GM18502 (cell line): ENCODE measurements around the gene OR2Y1.
"Not testable (repeated sequence)": the region's sequence is repeated elsewhere in the genome, so short reads cannot be mapped to it uniquely, and the experiment has no call there.

Experiments used
- ATAC-seq: cut with Tn5 transposase; IDR thresholded peaks from one replicate; pipeline ENCODE4 v1.9.1; 2021; ENCODE audit warnings: mild to moderate bottlenecking; ENCODE audit not compliant: unreplicated experiment, poor library complexity

Gene OR2Y1

DNA sequence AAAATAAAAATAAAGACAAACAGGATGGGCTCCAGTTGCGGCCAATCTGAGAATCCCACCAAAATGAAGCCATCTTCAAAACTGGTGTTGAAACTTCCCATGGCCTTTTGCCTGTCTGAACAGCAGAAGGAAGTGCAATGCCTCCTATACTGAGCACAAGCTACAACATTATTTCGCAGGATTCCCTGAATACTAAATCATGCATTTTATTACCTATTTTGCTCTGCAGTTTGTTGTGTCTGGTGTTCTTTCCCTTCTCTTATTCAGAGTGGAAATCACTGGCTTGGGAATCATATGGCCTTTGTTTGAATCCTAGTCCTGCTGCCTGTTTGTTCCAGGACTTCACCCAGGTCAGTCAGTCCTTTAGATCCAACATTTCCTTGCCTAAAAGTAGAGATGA, at the start of gene OR2Y1:
TSS of gene OR2Y1 (minus strand) at position 101 of the 400 bp plus-strand sequence. CDS start at position 101, 0 bp downstream.
- no peak for ATAC-seq

- ATAC-seq = not testable (repeated sequence)
Observed at GRCh38 chr5:180788651-180789410, 49.0 kb upstream of the OR2Y1 start.

- no peak for ATAC-seq
Observed at GRCh38 chr5:180787711-180788431, 48.0 kb upstream of the OR2Y1 start.

DNA sequence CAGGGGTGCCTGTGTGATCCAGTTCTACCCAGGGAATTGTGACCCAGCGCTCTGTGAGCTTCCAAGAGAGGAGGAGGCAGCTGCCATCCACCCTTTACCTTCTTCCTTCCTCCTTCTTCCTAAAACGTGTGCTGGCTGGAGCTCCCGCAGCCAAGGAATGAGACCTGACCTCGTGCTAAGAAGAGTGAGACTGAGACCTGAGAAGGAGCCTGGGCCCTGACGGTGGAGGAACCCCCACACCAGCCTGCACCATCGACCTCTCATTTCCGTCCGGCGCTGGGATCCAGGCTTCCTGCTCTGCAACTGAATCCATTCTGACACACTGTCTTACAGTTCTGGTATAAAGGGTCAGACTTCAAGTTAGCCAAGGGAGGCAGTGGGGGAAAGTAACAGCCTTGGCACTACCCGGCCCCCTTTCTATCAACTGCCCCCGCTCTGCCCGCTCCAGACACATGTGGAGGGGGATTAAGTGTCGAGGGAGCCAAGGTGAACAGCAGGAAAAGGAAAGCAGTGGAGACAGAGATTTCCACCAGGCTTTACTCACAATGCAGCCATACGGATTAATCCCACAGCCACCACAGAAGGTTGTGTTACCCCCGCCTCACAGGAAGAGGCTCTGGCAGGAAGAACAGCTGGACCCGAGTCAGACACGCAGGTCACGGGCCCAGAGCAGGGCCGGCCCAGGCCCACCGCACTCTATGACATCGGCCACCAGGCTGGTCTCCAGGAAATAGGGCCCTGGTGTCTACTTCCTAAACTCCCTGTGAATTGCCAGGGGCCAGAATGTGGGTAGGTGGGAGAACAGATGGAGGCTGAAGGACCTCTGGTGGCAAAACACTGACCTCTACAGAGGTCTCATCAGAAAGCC, 46.9 kb upstream of the OR2Y1 start:
- ATAC-seq = no peak

GRCh38 chr5:180785794-180786221, 46.0 kb upstream of the OR2Y1 start:
- ATAC-seq = no peak

DNA sequence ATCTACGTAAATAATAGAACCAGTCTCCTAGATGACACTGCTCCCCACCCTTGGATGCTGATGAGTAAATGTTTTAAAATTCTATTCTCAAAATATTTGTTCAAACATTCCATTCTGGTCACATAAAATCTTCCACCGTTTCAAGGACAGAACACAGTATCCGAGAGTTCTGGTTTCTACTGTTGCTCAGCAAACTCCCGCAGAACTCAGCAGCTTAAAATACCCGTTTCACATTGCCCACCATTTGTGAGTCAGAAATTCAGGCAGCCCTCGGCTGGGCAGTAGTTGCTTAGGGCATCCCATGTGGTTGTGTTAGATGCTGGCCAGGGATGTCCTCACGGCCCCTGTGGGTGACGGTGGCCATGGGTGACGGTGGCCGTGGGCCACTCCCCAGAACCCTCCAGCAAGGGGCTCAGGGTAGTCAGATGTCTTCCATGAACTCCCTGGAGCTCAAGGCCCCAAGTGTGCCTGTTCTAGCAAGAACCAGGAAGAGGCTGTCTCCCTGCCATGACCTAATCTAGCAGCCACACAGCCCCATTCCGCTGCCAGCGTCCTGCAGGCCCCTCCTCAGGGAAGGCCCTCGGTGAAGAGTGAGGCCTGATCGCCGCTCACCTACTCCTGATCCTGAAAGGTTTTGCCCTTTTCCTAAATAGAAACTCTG, 45.4 kb upstream of the OR2Y1 start:
- ATAC-seq = no peak

DNA sequence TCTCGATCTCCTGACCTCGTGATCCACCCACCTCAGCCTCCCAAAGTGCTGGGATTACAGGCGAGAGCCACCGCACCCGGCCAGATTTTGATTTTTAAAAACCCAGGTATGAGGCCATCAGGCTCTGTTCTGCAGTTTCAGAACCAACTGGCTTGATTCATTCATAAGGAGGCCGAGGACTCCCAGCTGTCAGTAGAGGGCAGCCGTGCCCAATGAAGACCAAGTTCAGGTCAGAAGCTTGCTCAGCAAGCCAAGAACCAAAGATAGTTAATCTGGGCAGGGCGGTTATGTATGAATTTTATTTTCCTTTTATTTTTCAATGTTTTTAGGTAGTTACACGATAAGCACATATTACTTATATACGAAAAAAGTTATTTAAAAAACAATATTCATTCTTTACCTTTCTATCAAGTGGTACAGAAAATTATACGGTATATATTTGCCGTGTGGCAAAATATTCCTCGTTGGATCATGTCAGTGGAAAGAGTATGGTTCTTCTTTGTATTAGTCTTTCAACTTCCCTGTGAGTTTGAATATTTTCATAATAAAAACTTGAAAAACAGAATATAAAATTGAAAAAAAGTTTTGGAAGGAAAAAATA, 44.7 kb upstream of the OR2Y1 start:
- peak; percentile 69 for ATAC-seq

GRCh38 chr5:180783340-180784052, 43.6 kb upstream of the OR2Y1 start:
- ATAC-seq = no peak

DNA sequence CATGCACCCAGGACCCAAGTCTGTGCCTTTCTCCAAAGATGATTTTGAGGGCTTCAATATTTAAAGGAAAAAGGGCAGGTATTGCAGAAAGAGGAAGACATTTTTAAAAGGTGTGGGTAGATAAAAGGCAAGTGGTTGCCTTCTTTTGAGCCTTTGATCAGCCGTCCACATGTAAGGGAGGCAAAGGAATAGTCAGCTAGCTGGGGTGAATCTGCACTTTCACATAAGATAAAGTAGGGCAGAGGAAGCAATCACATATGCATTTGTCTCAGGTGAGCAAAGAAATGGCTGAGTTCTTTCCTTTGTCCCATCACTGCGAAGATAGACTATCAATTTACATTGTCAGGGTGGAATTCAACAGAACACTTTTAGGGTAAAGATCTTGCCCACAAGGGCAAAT, 42.9 kb upstream of the OR2Y1 start:
- ATAC-seq = no peak

- ATAC-seq = not testable (repeated sequence)
Observed at GRCh38 chr5:180781900-180782326, 42.1 kb upstream of the OR2Y1 start.

- no peak for ATAC-seq
Observed at GRCh38 chr5:180779985-180780610, 40.2 kb upstream of the OR2Y1 start.

- no peak for ATAC-seq
Observed at GRCh38 chr5:180777475-180777874, 37.6 kb upstream of the OR2Y1 start.

GRCh38 chr5:180776376-180776775, 36.5 kb upstream of the OR2Y1 start:
- no peak for ATAC-seq

- no peak for ATAC-seq
Observed at GRCh38 chr5:180775624-180776023, 35.8 kb upstream of the OR2Y1 start.

GRCh38 chr5:180771839-180772238, 32.0 kb upstream of the OR2Y1 start:
- no peak for ATAC-seq

DNA sequence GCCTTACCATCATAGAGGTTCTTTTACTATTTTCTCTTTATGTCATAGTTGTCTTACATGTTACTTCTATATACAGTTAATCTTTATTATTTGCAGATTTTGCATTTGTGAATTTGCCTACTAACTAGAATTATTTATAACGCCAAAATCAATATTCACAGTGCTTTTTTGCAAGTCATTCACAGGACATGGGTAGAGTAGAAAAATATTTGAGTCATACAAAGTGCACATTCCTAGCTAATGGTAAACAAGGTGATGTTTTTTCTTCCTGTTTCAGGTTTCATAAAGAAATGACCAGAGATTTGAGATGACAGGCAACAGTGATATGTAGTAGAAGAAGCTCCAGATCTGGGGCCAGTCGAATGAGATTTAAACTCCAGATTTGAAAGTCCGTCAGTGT, 30.0 kb upstream of the OR2Y1 start:
- no peak for ATAC-seq

GRCh38 chr5:180755601-180756000, 15.7 kb upstream of the OR2Y1 start:
- no peak for ATAC-seq

GRCh38 chr5:180744253-180744652, 4.4 kb upstream of the OR2Y1 start:
- ATAC-seq = no peak

GRCh38 chr5:180742727-180743126, 2.9 kb upstream of the OR2Y1 start:
- no peak for ATAC-seq
